Endothelial cell of umbilical vein (primary cell): ENCODE measurements around the gene NBEAL2. TPM values are rescaled to one million over a fixed set of nuclear protein-coding genes. Genes with fewer than 3 reads are reported as not detected.

Experiments used
- BruUV-seq: library from RNA; stranded (reverse); fragments of 400-500 nt; replicated peaks from 2 replicates; lab custom pipeline; 2021; lab: Mats Ljungman, UMichigan
- CTCF ChIA-PET: fragments of 300-600, 350-600 bp; sonication (Branson Sonifier 250); formaldehyde crosslinking; loops from one replicate; lab custom pipeline; 2021; ENCODE audit warnings: antibody characterized with exemption, inconsistent platforms; lab: Charles Lee
- POLR2A ChIA-PET: fragments of 300-600, 350-600 bp; sonication (Branson Sonifier 250); formaldehyde crosslinking; loops from one replicate; lab custom pipeline; 2021; ENCODE audit warnings: antibody characterized with exemption, inconsistent platforms; lab: Charles Lee
- DNase-seq: peaks from one replicate; pipeline ENCODE4 v3.0.0-alpha.2; 2011; ENCODE audit warnings: low read depth, low spot score
- FAIRE-seq: peaks from 2 replicates; lab custom pipeline; 2011; peaks lifted over from hg19 to GRCh38; lab: Jason Lieb, UNC
- H2AFZ ChIP-seq: 2 replicates; pipeline ENCODE4 v1.6.0; 2012; ENCODE audit warnings: low read depth, low read length, control low read depth, inconsistent platforms
- H3K27ac ChIP-seq: 2 replicates; pipeline ENCODE4 v1.5.1; 2011; ENCODE audit warnings: low read depth, mild to moderate bottlenecking, control low read depth, low read length, moderate library complexity; ENCODE audit not compliant: insufficient read depth
- H3K27me3 ChIP-seq, 2 experiments: 2 replicates each; pipeline versions ENCODE4 v1.6.0 to v1.6.1; 2011; ENCODE audit warnings: low read length in 2 of 2, mixed read lengths in 1 of 2; ENCODE audit not compliant: control insufficient read depth in 2 of 2, insufficient read depth in 2 of 2
- H3K36me3 ChIP-seq, 2 experiments: 2 replicates in 1 of 2; 3 replicates in 1 of 2; pipeline ENCODE4 v1.5.1; 2011; ENCODE audit warnings: low read length in 2 of 2, mild to moderate bottlenecking in 1 of 2, moderate library complexity in 1 of 2; ENCODE audit not compliant: control insufficient read depth in 2 of 2, insufficient read depth in 2 of 2; ENCODE audit errors: extremely low read depth in 1 of 2
- H3K4me1 ChIP-seq: 3 replicates; pipeline ENCODE4 v1.5.1; 2011; ENCODE audit warnings: mild to moderate bottlenecking, low read length; ENCODE audit not compliant: control insufficient read depth, insufficient read depth; ENCODE audit errors: extremely low read depth
- H3K4me2 ChIP-seq: 2 replicates; pipeline ENCODE4 v1.6.1; 2011; ENCODE audit warnings: low read length, control low read depth, mixed read lengths; ENCODE audit not compliant: insufficient read depth
- H3K4me3 ChIP-seq, 3 experiments: fragments of 200-600 bp in 1 of 3; sonication (generic), shearing (Covaris generic) in 1 of 3; replicated peaks in 1 of 3; 2 replicates each; pipeline ENCODE4 v1.5.1; 2011 to 2016; ENCODE audit warnings: control low read depth in 3 of 3, low read length in 3 of 3, mild to moderate bottlenecking in 2 of 3, inconsistent platforms in 1 of 3, low read depth in 1 of 3, moderate library complexity in 1 of 3; ENCODE audit not compliant: insufficient read depth in 1 of 3
- H3K79me2 ChIP-seq: 2 replicates; pipeline ENCODE4 v1.6.0; 2012; ENCODE audit warnings: low read length, inconsistent platforms; ENCODE audit not compliant: control insufficient read depth, insufficient read depth
- H3K9ac ChIP-seq: replicated peaks from 2 replicates; pipeline ENCODE3; 2011; ENCODE audit warnings: low read length, control low read depth; ENCODE audit not compliant: insufficient read depth; ENCODE audit errors: extremely low read depth
- H3K9me1 ChIP-seq: replicated peaks from 3 replicates; pipeline ENCODE4 v1.6.0; 2011; ENCODE audit warnings: mild to moderate bottlenecking, low read length; ENCODE audit not compliant: control insufficient read depth, insufficient read depth; ENCODE audit errors: extremely low read depth
- H3K9me3 ChIP-seq: replicated peaks from 2 replicates; pipeline ENCODE4 v1.5.1; 2012; ENCODE audit warnings: low read length, inconsistent platforms; ENCODE audit not compliant: control insufficient read depth, insufficient read depth
- H4K20me1 ChIP-seq: replicated peaks from 2 replicates; pipeline ENCODE3; 2011; ENCODE audit warnings: mild to moderate bottlenecking, low read length; ENCODE audit not compliant: control insufficient read depth, insufficient read depth; ENCODE audit errors: extremely low read depth
- CTCF ChIP-seq, 2 donors: IDR thresholded peaks; 1 replicate in 1 of 2; 2 replicates in 1 of 2; pipeline ENCODE4 v1.5.1; 2011; ENCODE audit warnings: low read length in 2 of 2, mild to moderate bottlenecking in 2 of 2, moderate library complexity in 2 of 2, control low read depth in 1 of 2, inconsistent platforms in 1 of 2, low read depth in 1 of 2; ENCODE audit not compliant: insufficient read depth in 1 of 2; ENCODE audit errors: extremely low read depth in 1 of 2
- FOS ChIP-seq: IDR thresholded peaks from 2 replicates; pipeline ENCODE4 v1.6.1; 2011; ENCODE audit warnings: mild to moderate bottlenecking, low read length, moderate library complexity, borderline replicate concordance; ENCODE audit not compliant: insufficient read depth
- GATA2 ChIP-seq: IDR thresholded peaks from 2 replicates; pipeline ENCODE4 v1.7.0; 2011; ENCODE audit warnings: low read depth, mild to moderate bottlenecking, moderate library complexity, mixed read lengths, low read length; ENCODE audit not compliant: insufficient read length, insufficient read depth
- MAX ChIP-seq: IDR thresholded peaks from 2 replicates; pipeline ENCODE4 v1.6.1; 2011; ENCODE audit not compliant: insufficient read depth, insufficient read length
- MYC ChIP-seq: IDR thresholded peaks from one replicate; pipeline ENCODE4 v1.6.1; 2011; ENCODE audit warnings: mild to moderate bottlenecking, low read depth, low read length
- POLR2A ChIP-seq: IDR thresholded peaks from 2 replicates; pipeline ENCODE4 v1.6.1; 2012; ENCODE audit warnings: low read depth, mild to moderate bottlenecking, control low read depth, low read length
- POLR2AphosphoS5 ChIP-seq: IDR thresholded peaks from 2 replicates; pipeline ENCODE4 v1.6.1; 2012; ENCODE audit warnings: low read depth, mild to moderate bottlenecking, control low read depth, low read length, moderate library complexity; ENCODE audit not compliant: insufficient read depth
- dilution Hi-C: fragments of 300-500 bp; cut with MboI; formaldehyde crosslinking; loops from one replicate; pipeline ENCODE4 v1.15.0; 2019; ENCODE audit warnings: low sequenced_read_pairs; ENCODE audit not compliant: extremely low pct_ligation_motif_present
- intact Hi-C: fragments of 100-400 bp; cut with micrococcal nuclease; formaldehyde crosslinking; loops from one replicate; pipeline ENCODE4 v1.10.0; 2022
- polyA plus RNA-seq, 4 experiments: library from polyadenylated mRNA; depleted of rRNA in 3 of 4; stranded (reverse) in 3 of 4; unstranded in 1 of 4; fragments of >200 nt; gene quantifications; 2 replicates each; pipeline versions ENCODE4 v1.2.1 to v1.2.3, GENCODE V29; 2011 to 2012; ENCODE audit warnings: missing spikeins in 1 of 4
- total RNA-seq: library from RNA; stranded (reverse); gene quantifications from 2 replicates; pipeline ENCODE4 v1.2.3, GENCODE V29; 2021

NBEAL2 gene
- total and polyA plus RNA-seq, 2 donors (not counting 3 experiments of a cell fraction or from before 2014, with no cell fraction given), result 48.0 to 84.7 TPM

- H3K9me1 ChIP-seq, result no peaks in the 10 kb centered on the region
- TF ChIP-seq CTCF (IDR thresholded peaks at IDR 0.05; ENCODE audit: extremely low read depth in 1 of 2, insufficient read depth in 1 of 2, low read depth in 1 of 2, low read length in 2 of 2) (no peak), FOS (peak; percentile 52), POLR2AphosphoS5 (peak; percentile 81), MYC (peak; percentile 17), MAX (peak; percentile 15), POLR2A (peak; percentile 92), GATA2 (no peak)
- H3K4me2 ChIP-seq, result peak within 1 kb of the TSS; percentile 27
- BruUV-seq, result no TSS peak
- H2AFZ ChIP-seq, result peak within 1 kb of the TSS; percentile 67
- no peaks in the 10 kb centered on the region for H3K9me3 ChIP-seq
- H3K27ac ChIP-seq, result peak within 1 kb of the TSS; percentile 82
- H3K36me3 ChIP-seq, result no peaks in the 10 kb centered on the region
- peak; percentile 99 for FAIRE-seq
- peak within 1 kb of the TSS; percentile 52 to 86 (median 79) for H3K4me3 ChIP-seq
- H4K20me1 ChIP-seq, result no peaks in the 10 kb centered on the region
- peaks cover 57% of the 10 kb centered on the region for H3K79me2 ChIP-seq
- intact Hi-C loops, result loop anchor here (1.0 to 2.0 kb wide), 3 partner anchors 16 to 50 kb away; no protein-coding TSS in a partner anchor
- ChIA-PET POLR2A (interaction anchor here (0.6 to 1.5 kb wide), 15 partner anchors 11 to 76 kb away, joined by 3 to 11 read pairs (median 4); no protein-coding TSS in a partner anchor), CTCF (interaction anchor here (0.7 to 4.5 kb wide), 12 partner anchors 17 to 347 kb away, joined by 3 to 30 read pairs (median 4); no protein-coding TSS in a partner anchor)
- H3K4me1 ChIP-seq, result peaks cover 39% of the 10 kb centered on the region
- dilution Hi-C loops, result no loop called here
- H3K9ac ChIP-seq, result peak within 1 kb of the TSS; percentile 97
- DNase-seq, result peak; percentile 99
- no peaks in the 10 kb centered on the region for H3K27me3 ChIP-seq
Measured at GRCh38 chr3:46976326-46977190, 2.9 kb upstream of the NBEAL2 start, which contains the start of gene CCDC12. Gene CCDC12, minus strand, starts transcription at chr3:46976745. Its CDS starts 13 bp downstream, at chr3:46976732.
